H1 (cell line): ENCODE data around the gene KRABD2.

Source experiments
- BACH1 ChIP-seq: IDR thresholded peaks from 2 replicates; pipeline ENCODE4 v1.6.1; 2012; ENCODE audit warnings: low read length, improper control_type of control experiment
- CHD2 ChIP-seq: IDR thresholded peaks from 2 replicates; pipeline ENCODE4 v1.6.1; 2012; ENCODE audit warnings: low read length, improper control_type of control experiment
- CREB1 ChIP-seq: IDR thresholded peaks from 2 replicates; pipeline ENCODE4 v1.6.1; 2012; ENCODE audit warnings: inconsistent platforms
- CTCF ChIP-seq, 3 experiments: IDR thresholded peaks; 1 replicate in 2 of 3; 2 replicates in 1 of 3; pipeline versions ENCODE4 v1.5.1 to v1.6.1; 2011; ENCODE audit warnings: low read length in 3 of 3, mild to moderate bottlenecking in 3 of 3, inconsistent platforms in 2 of 3, low read depth in 1 of 3, moderate library complexity in 1 of 3; ENCODE audit not compliant: insufficient read depth in 1 of 3; ENCODE audit errors: control extremely low read depth in 1 of 3
- EGR1 ChIP-seq: IDR thresholded peaks from 2 replicates; pipeline ENCODE4 v1.6.1; 2011; ENCODE audit warnings: low read depth, low read length, borderline replicate concordance
- EP300 ChIP-seq, 2 experiments: IDR thresholded peaks; 1 replicate in 1 of 2; 2 replicates in 1 of 2; pipeline ENCODE4 v1.6.1; 2011 to 2012; ENCODE audit warnings: low read depth in 2 of 2, low read length in 2 of 2, mild to moderate bottlenecking in 2 of 2, borderline replicate concordance in 1 of 2, inconsistent platforms in 1 of 2, moderate library complexity in 1 of 2
- EZH2 ChIP-seq: fragments of 200-600 bp; sonication (generic); IDR thresholded peaks from 2 replicates; pipeline ENCODE4 v1.7.1; 2012; ENCODE audit warnings: low read depth, mild to moderate bottlenecking, moderate library complexity, low read length, inconsistent platforms; ENCODE audit not compliant: severe bottlenecking
- KDM5A ChIP-seq: fragments of 200-600 bp; IDR thresholded peaks from 2 replicates; pipeline ENCODE4 v1.7.1; 2012; ENCODE audit warnings: mild to moderate bottlenecking, low read length, inconsistent platforms, mixed read lengths
- MAFK ChIP-seq: IDR thresholded peaks from 2 replicates; pipeline ENCODE4 v1.6.1; 2012; ENCODE audit warnings: low read depth, mild to moderate bottlenecking, improper control_type of control experiment, low read length
- MAX ChIP-seq: IDR thresholded peaks from 2 replicates; pipeline ENCODE4 v1.6.1; 2012; ENCODE audit warnings: inconsistent platforms
- POLR2A ChIP-seq, 2 experiments: IDR thresholded peaks; 1 replicate in 1 of 2; 2 replicates in 1 of 2; pipeline ENCODE4 v1.6.1; 2011; ENCODE audit warnings: low read depth in 2 of 2, low read length in 2 of 2, mild to moderate bottlenecking in 2 of 2; ENCODE audit errors: control extremely low read depth in 1 of 2
- RFX5 ChIP-seq: IDR thresholded peaks from 2 replicates; pipeline ENCODE4 v1.6.1; 2011; ENCODE audit warnings: low read depth, low read length, improper control_type of control experiment, borderline replicate concordance
- TAF1 ChIP-seq: IDR thresholded peaks from 2 replicates; pipeline ENCODE4 v1.6.1; 2011; ENCODE audit warnings: mild to moderate bottlenecking, low read depth, low read length
- YY1 ChIP-seq: IDR thresholded peaks from 2 replicates; pipeline ENCODE4 v1.6.1; 2011; ENCODE audit warnings: low read depth, mild to moderate bottlenecking, low read length

- TF ChIP-seq POLR2A (IDR thresholded peaks at IDR 0.05; ENCODE audit: control extremely low read depth in 1 of 2, low read depth in 2 of 2, low read length in 2 of 2) (no peak), KDM5A (no peak), CTCF (IDR thresholded peaks at IDR 0.05; ENCODE audit: control extremely low read depth in 1 of 3, insufficient read depth in 1 of 3, low read depth in 1 of 3, low read length in 3 of 3) (no peak), EZH2 (no peak), RFX5 (no peak), MAX (no peak), MAFK (no peak), CHD2 (no peak), YY1 (no peak), TAF1 (no peak), EGR1 (no peak), EP300 (IDR thresholded peaks at IDR 0.05; ENCODE audit: borderline replicate concordance in 1 of 2, low read depth in 2 of 2, low read length in 2 of 2) (no peak), BACH1 (no peak), CREB1 (no peak)
Measured at GRCh38 chr17:8392674-8393469, 16.4 kb upstream of the KRABD2 start.
